GM21526 (cell line): ENCODE results near the gene HOXA13.

Experiments used
- ATAC-seq: cut with Tn5 transposase; IDR thresholded peaks from one replicate; pipeline ENCODE4 v1.9.1; 2021; ENCODE audit warnings: moderate library complexity; ENCODE audit not compliant: unreplicated experiment, low FRiP score

The HOXA13 gene

DNA sequence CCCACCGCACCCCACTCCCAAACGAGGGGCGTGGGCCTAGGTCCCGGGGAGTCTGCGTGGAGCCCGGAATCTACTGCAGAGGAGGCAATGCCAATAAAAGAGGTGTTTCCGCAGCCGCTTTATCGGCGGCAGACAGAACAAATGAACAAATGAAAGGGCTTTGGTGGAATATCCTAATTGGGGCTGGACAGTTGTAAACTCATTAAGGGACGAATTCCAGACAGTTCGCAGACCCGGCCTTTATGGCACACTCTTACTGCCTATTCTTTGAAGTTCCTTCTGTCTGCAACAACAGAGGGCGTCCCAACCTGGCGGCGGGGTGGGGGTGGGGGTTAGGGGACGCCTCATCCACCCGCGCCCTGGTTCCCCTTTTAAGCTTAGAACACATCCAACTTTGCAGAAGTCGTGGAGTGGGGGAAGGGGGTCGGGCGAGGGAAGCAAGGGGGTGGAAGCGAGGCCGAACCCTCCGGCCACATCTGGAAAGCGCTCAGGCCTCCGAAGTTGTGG, 38.6 kb downstream of the HOXA13 start:
- no peak for ATAC-seq

- peak; percentile 68 for ATAC-seq
These were observed 39.2 kb downstream of the HOXA13 start for GRCh38 chr7:27160546-27161213.

- no peak for ATAC-seq
These were observed 39.7 kb downstream of the HOXA13 start for GRCh38 chr7:27160145-27160545.

GRCh38 chr7:27159266-27160144, 40.4 kb downstream of the HOXA13 start:
- no peak for ATAC-seq

DNA sequence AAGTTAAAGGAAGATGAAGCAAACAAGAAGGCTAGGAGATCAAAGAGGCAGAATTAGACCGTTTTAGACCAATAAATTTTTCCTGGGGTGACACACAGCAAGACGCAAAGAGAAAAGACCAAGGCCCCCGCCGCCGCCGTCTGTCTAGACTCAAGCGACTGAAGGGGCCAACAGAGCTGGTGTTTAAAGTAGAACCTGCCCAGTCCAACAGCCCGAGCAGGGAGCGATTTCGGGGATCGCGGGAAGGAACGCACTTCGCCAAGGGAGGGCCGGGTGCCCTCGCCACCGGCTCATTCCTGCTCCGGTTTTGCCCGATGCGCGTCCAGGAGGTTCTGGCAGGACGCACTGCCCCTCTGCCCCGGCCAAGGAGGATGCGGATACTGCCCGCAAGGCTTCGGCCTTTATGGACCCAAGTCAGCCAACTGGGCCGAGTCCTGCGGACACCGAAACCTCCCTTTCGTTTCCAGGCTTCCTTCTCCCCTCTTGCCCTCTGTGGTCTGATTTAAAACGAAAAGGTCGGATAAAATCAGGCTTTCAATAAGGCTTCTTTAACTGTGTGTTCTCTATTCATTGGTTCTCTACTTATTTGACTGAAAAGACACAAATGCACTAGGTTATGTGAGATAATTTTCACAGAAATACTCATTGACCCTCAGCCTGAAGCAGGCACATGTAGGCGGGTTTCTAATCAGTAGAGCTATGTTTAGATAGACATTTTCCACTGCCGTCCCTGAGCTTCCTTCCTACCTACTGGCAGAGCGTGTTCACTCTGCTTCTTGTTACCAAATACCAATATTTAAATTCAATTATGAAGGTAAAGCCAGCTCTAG, 41.2 kb downstream of the HOXA13 start:
- ATAC-seq = no peak

DNA sequence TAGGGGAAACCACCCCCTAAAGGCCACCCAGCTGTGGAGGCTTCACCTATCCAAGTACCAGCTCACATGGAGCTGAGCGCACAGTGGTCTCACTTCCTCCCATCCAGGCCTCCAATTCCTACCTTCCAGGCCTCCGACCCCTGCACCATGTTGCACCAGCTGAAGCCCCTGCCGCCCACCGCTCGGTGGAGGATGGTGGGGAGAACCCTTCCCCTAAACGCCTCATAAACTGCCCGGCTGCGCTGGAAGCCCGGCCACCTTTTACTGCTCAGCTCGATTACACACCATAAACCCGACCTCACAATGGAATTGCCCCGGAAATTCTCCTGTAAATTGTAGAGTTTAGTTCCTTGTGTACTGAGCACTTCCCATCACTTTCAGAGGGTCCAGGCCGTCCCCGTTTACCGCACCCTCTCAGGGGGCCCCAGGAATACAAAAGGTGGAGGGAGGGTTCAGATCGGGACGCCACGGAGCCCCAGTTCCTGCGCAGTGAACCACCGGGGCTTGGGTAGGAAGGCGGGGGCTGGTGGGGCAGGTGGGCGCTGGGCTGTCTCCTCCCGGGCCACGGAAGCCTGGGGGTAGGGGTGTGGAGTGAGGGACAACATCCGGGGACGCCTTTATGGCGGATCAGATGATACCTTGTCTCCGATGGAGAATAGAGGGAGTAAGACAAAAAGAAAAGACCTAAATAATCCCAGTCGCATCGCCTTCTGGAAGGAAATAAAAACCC, 42.0 kb downstream of the HOXA13 start:
- no peak for ATAC-seq

- no peak for ATAC-seq
These were observed 42.8 kb downstream of the HOXA13 start for GRCh38 chr7:27156916-27157701.

- ATAC-seq = no peak
These were observed 43.4 kb downstream of the HOXA13 start, which contains the start of gene HOXA7 for GRCh38 chr7:27156508-27156898. Gene HOXA7 (minus strand): TSS chr7:27156675. CDS start chr7:27156545, 130 bp downstream.

GRCh38 chr7:27155816-27156507, 43.9 kb downstream of the HOXA13 start:
- ATAC-seq = no peak

DNA sequence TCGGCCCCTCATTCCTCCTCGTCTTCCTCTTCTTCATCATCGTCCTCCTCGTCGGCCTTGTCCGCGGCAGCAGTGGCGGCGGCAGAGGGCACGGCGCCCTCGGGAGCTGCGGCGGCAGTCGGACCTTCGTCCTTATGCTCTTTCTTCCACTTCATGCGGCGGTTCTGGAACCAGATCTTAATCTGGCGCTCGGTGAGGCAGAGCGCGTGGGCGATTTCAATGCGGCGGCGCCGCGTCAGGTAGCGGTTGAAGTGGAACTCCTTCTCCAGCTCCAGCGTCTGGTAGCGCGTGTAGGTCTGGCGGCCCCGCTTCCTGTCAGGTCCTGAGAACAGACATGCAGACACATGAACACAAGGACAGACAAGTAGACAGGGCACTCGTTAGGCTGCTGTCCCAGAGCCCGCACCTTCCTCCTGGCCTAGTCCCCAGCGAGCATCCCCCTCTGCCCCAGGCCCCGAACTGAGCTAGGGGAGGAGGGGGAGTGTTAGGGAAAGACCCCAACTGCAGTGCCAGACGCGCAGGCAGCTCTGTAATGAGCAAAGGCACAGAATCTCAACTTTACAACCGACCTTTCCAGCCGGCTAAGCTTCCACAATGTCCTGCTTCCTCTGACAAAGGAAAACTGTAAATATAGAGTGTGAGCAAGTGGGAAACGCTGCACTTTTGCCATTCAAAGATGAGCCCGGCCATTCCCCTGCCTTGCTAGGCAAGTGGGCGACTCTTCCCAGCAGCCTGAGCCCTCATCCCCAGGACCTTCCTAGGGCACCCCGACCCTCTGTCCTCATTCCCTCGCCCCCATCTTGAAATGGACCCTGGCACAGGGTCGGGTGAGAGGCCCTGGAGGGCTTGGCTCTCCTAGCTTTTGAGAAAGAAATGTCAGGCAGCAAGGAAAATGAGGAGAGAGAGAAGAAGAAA, 44.7 kb downstream of the HOXA13 start:
- no peak for ATAC-seq

DNA sequence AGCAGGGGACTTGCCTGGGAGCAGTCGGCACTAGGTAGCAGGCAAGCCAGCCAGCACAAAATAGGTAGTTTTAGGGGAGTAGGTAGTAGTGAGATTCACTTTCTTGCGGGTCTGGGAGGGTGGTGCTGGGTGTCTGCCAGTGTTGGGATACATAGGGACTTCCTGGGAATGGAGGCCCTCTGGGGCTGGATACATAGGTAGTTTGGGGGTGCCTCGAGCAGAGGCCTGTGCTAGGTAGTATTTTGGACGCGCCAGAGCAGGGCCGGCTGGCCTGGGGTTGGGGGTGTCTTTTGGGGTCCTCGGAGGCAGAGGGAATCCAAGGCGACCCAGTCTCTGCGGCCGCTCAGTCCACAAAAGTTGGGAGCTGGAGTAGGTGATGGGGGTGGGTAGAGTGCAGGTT, 45.5 kb downstream of the HOXA13 start:
- ATAC-seq = no peak

DNA sequence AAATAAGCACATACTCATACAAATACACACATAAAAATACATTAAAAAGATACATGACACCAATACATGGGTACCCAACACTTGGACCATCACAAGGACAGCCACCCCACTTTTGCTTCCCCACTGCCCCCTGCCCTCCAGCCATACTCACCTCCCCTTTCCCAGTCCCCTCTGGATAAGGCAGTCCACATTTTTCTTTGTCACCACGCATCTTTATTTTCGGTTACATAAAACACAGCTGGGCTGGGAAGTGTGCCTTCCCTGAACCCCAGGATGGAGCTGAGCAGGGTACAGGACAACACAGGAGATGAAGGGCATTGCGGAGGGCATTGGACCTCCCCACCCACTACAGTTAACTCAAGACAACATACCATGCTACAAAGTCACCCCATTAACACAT, 46.4 kb downstream of the HOXA13 start:
- no peak for ATAC-seq

DNA sequence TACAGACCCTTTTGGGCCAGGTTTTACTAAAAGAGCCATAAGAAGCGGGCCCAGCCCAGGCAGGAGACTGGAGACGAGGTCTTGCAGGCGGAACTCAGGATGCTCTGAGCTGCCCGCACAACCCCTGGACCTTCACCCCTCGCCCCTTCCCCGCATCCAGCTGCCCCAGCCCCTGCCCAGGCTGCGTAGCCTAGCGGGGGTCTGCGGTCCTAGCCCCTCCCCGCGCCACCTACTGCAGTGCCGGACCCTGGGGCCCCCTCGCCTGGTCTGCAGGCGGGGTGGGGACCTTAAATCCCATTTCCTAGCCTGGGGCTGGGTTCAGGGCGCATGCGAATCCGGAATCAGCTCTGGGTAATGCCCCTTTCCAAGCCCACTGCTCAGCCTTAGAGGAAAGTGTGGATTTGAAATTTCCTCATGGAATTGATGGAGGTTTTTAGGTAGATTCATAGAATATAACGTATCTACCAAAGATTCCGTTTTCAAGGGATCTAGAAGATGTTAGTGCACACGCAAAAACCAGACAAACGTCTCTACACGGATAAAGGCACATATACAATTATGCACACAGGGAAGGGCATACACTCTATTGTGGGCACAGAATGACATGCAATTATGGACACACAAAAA, 47.0 kb downstream of the HOXA13 start:
- ATAC-seq = no peak

DNA sequence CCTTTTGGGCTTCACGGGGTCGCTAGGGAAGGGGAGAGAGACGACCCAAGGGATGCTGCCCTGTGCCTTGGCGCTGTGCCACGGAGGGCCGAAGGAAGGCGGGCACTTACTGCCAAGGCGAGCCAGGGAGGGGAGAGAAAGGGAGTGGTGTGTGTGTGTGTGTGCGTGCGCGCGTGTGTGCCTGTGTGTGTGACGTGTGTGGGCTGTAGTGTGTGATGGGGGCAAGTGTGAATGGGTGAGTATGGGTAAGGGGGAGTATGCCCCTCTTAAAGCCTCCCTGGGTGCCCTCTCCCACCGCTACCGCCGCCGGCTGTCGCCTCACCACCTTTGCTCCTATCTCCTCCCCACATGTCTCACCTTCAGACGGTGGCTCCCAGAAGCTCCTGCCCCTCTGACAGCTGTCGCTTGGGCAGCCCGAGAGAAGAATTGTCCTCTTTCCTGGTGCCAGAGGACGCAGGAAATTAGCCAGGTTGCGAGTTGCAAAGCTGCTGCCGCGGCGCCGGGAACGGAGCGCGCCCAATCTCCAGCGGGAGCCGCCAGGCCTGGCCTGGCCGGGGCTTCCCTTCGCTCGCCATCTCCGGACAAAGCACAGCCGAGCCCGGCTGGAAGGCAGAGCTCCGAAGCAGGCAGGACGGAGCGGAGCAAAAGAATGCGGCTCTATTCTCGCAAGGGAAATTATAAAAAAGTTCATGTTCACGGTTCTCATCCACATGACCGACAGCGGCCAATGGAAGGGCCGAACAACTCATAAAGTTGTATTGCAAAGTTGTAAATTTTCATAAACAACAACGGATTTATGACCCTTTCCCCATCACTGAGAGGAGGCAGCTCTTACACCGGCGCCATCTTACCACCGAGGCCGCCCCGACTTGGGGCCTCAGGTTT, 47.7 kb downstream of the HOXA13 start, which contains the start of gene HOXA3:
TSS of gene HOXA3 (minus strand) at position 653 of the 885 bp plus-strand sequence. CDS start 41,943 bp downstream, outside the sequence.
- ATAC-seq = no peak

DNA sequence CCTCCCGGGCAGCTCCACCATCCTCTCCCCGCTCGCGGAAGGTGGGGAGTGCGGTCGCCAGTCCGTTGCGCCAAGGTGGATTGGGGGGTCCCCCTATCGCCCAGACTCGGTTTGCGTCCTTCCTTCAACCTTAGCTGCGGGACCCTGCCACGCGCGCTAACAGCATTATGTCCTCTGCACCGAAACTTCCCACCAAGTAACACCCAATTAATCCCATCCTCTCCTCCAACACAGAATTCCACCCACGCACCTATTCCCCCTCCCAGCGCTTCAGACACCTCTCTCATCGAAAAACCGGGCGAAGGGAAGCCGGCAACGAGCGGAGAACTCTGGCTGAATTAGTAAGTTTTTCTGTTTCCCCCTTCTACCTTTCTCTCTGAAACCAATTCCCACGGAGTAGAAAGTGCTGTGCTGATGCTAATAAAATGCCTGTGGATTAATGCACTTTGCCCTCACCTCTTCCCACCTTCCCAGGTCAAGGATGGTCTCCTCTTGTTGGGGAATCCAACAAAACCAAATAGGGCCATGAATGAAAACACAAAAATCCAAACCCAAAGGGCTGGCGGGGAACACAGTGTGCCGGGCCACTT, 48.5 kb downstream of the HOXA13 start:
- no peak for ATAC-seq
